Measurements from ENCODE around the gene FCSK.

The FCSK gene

DNA sequence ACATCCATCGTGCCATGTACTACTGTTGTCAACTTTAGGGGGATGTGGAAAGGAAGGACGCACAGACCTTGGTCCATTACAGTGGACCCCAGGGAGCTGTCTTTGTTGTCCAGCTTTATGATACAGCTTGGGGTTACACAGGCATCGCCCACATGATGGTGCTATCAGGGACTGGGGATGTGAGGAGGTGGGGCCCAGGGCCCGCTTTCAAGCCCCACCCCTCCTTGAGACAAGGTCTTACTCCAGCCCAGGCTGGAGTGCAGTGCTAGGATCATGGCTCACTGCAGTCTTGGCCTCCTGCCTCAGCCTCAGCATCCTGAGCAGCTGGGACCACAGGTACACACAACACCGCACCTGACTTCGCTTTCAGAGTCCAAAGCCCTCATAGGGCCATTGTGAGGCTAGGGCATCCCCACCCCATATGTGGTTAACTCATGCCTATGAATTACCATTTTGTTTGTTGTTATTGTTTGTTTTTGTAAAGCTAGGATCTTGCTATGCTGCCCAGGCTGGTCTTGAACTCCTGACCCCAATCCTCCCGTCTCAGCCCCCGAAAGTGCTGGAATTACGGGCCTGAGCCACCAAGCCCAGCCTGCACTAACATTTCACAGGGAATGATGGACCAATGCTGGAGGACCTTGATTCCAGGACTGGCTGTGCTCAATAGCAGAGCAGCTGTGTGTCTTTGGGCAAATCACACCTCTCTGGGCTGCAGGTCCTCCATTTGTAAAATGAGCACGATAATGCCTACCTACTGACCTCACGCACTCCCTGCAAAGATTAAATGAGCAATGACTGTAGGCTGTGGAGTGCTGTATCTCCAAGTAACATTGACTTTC, 32.7 kb upstream of the FCSK start:
- TF ChIP-seq EP300 (IDR thresholded peaks at IDR 0.05; ENCODE audit: borderline replicate concordance): no peak
- TF ChIP-seq, protein P1, sequence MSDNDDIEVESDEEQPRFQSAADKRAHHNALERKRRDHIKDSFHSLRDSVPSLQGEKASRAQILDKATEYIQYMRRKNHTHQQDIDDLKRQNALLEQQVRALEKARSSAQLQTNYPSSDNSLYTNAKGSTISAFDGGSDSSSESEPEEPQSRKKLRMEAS (IDR thresholded peaks at IDR 0.05): no peak
- TF ChIP-seq, protein P2, sequence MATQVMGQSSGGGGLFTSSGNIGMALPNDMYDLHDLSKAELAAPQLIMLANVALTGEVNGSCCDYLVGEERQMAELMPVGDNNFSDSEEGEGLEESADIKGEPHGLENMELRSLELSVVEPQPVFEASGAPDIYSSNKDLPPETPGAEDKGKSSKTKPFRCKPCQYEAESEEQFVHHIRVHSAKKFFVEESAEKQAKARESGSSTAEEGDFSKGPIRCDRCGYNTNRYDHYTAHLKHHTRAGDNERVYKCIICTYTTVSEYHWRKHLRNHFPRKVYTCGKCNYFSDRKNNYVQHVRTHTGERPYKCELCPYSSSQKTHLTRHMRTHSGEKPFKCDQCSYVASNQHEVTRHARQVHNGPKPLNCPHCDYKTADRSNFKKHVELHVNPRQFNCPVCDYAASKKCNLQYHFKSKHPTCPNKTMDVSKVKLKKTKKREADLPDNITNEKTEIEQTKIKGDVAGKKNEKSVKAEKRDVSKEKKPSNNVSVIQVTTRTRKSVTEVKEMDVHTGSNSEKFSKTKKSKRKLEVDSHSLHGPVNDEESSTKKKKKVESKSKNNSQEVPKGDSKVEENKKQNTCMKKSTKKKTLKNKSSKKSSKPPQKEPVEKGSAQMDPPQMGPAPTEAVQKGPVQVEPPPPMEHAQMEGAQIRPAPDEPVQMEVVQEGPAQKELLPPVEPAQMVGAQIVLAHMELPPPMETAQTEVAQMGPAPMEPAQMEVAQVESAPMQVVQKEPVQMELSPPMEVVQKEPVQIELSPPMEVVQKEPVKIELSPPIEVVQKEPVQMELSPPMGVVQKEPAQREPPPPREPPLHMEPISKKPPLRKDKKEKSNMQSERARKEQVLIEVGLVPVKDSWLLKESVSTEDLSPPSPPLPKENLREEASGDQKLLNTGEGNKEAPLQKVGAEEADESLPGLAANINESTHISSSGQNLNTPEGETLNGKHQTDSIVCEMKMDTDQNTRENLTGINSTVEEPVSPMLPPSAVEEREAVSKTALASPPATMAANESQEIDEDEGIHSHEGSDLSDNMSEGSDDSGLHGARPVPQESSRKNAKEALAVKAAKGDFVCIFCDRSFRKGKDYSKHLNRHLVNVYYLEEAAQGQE (IDR thresholded peaks at IDR 0.05; ENCODE audit: low read depth): no peak
- TF ChIP-seq CREB1 (IDR thresholded peaks at IDR 0.05; ENCODE audit: low read depth): no peak
- TF ChIP-seq RAD21 (IDR thresholded peaks at IDR 0.05; ENCODE audit: low read depth): no peak
- no peak for TF ChIP-seq TAF1 (IDR thresholded peaks at IDR 0.05; ENCODE audit: low read depth)
- TF ChIP-seq CEBPB (IDR thresholded peaks at IDR 0.05): no peak
- no peak for TF ChIP-seq USF1 (IDR thresholded peaks at IDR 0.05)
- TF ChIP-seq ZBTB7A (IDR thresholded peaks at IDR 0.05; ENCODE audit: low read depth): no peak
- TF ChIP-seq FOXM1 (IDR thresholded peaks at IDR 0.05; ENCODE audit: borderline replicate concordance, low read depth): no peak

- TF ChIP-seq YY1 (IDR thresholded peaks at IDR 0.05; ENCODE audit: low read depth) (no peak), ZBTB7A (IDR thresholded peaks at IDR 0.05; ENCODE audit: low read depth) (no peak), EGR1 (IDR thresholded peaks at IDR 0.05) (no peak), CEBPB (IDR thresholded peaks at IDR 0.05) (no peak), TAF1 (IDR thresholded peaks at IDR 0.05; ENCODE audit: low read depth) (no peak), NFIC (IDR thresholded peaks at IDR 0.05) (no peak), FOXM1 (IDR thresholded peaks at IDR 0.05; ENCODE audit: borderline replicate concordance, low read depth) (no peak), CREB1 (IDR thresholded peaks at IDR 0.05; ENCODE audit: low read depth) (no peak), EP300 (IDR thresholded peaks at IDR 0.05; ENCODE audit: borderline replicate concordance) (no peak), USF1 (IDR thresholded peaks at IDR 0.05) (no peak), TCF12 (IDR thresholded peaks at IDR 0.05; ENCODE audit: low read depth) (no peak), RAD21 (IDR thresholded peaks at IDR 0.05; ENCODE audit: low read depth) (no peak)
- TF ChIP-seq, protein P2 (IDR thresholded peaks at IDR 0.05; ENCODE audit: low read depth): no peak
- TF ChIP-seq, protein P1 (IDR thresholded peaks at IDR 0.05): no peak
Measured at GRCh38 chr16:70422543-70422942, 31.9 kb upstream of the FCSK start.

GRCh38 chr16:70427786-70428177, 26.6 kb upstream of the FCSK start:
- TF ChIP-seq, protein P1 (IDR thresholded peaks at IDR 0.05): no peak

DNA sequence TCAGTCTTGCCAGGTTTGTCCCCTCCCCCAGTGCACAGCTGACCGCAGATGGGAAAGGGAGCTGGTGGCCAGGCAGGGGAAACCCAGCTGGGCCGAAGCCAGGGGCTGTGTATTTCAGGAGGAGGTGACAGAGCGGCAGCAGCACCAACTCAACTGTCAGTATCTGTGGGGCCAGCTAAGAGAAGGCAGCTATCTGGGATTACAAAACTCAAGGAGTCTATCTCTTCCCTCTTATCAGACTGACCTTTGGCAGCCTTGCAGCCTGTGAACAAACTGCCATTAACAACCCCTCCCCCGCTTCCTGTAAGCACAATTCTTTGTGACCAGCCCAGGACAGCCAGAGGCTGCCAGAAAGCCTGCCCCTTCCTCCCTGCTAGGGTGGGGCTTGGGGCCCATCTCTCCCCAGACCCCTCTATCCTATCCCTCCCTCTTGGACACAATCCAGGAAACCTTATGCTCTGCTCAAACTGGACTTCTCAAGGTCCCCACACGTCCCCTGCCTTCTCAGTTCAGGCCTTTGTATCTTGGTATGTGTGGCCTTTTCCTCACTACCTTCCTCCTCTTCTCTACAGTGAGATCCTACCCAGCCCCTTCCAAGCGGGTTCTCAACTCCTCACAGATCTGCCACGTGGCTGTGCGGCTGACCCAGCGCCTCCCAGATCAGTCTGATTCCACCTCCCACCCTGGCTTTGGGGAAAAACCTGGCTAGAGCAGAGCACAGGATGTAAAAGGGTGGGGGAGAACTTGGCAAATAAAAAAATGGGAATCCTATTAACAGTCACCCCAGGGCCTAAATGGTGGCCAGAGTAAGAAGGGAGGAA, 26.0 kb upstream of the FCSK start:
- TF ChIP-seq EP300 (IDR thresholded peaks at IDR 0.05; ENCODE audit: borderline replicate concordance) (peak; percentile 37; the same call in 1 of the 2 replicates), YY1 (IDR thresholded peaks at IDR 0.05; ENCODE audit: low read depth) (no peak), NFIC (IDR thresholded peaks at IDR 0.05) (peak; percentile 78), TAF1 (IDR thresholded peaks at IDR 0.05; ENCODE audit: low read depth) (peak; percentile 36; the same call in 1 of the 2 replicates), EGR1 (IDR thresholded peaks at IDR 0.05) (no peak), TCF12 (IDR thresholded peaks at IDR 0.05; ENCODE audit: low read depth) (peak; percentile 23; the same call in 1 of the 2 replicates)
- TF ChIP-seq, protein P1 (IDR thresholded peaks at IDR 0.05): peak; percentile 42
